ENCODE results near the gene IL32. TPM values are rescaled to one million over a fixed set of nuclear protein-coding genes. Genes with fewer than 3 reads are reported as not detected.
"Not testable (repeated sequence)": the region's sequence is repeated elsewhere in the genome, so short reads cannot be mapped to it uniquely, and the experiment has no call there.

The IL32 gene
- total RNA-seq, 1 donor from 2014 or later: 1.4 TPM

GRCh38 chr16:3054965-3055733 is 10.3 kb upstream of the IL32 start:
- no peaks in the 10 kb centered on the region for H3K9me3 Mint-ChIP-seq
- Histone ChIP-seq H3K27me3 (peaks cover 42% of the 10 kb centered on the region), H3K9me3 (ENCODE audit: low read depth) (no peaks in the 10 kb centered on the region), H3K27ac (no peak overlapping the region), H3K4me3 (no peak overlapping the region), H3K9ac (no peak overlapping the region), H3K4me1 (peaks cover 4% of the 10 kb centered on the region), H3K36me3 (no peaks in the 10 kb centered on the region), H3K79me2 (ENCODE audit: low read depth) (no peaks in the 10 kb centered on the region), H3F3A (ENCODE audit: low read depth) (peaks cover 5% of the 10 kb centered on the region), H2AFZ (replicated peaks) (no peak overlapping the region), H3K4me2 (no peak overlapping the region), H4K20me1 (ENCODE audit: low read depth) (peaks cover 16% of the 10 kb centered on the region)
- H3K27ac Mint-ChIP-seq: no peak overlapping the region
- TF ChIP-seq EZH2phosphoT487 (IDR thresholded peaks at IDR 0.05) (no peak), EZH2 (IDR thresholded peaks at IDR 0.05) (no peak), CTCF (IDR thresholded peaks at IDR 0.05) (no peak)
- DNase-seq (ENCODE audit: low spot score): no peak
- H3K4me1 Mint-ChIP-seq: peaks cover 12% of the 10 kb centered on the region
- peaks cover 5% of the 10 kb centered on the region for H3K36me3 Mint-ChIP-seq
- H3K4me3 Mint-ChIP-seq: peak overlapping the region; percentile 58
- H3K27me3 Mint-ChIP-seq (ENCODE audit: insufficient read depth, low read depth): peaks cover 12% of the 10 kb centered on the region

DNA sequence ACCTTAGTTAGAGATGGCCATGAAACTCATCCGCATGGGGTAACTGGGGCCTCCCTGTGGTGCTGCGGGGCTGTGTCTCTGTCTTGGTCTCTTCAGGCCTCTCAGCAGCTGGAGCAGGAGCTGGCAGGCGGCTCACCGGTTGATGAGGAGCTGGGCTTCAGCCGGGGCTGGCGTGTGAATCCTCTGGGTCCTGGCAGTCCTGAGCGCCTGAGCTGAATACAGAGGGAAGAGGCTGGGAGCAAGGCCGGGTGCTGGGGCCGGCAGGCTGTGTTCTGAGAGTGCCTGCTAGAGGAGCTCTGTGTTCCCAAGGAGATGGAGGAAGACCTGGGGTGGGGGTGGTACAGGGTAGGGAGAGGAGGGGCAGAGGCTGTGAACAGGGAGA is 9.7 kb upstream of the IL32 start:
- not testable (repeated sequence) for H3K9me3 ChIP-seq (ENCODE audit: low read depth); H3K4me2 ChIP-seq; H3F3A ChIP-seq (ENCODE audit: low read depth)

DNA sequence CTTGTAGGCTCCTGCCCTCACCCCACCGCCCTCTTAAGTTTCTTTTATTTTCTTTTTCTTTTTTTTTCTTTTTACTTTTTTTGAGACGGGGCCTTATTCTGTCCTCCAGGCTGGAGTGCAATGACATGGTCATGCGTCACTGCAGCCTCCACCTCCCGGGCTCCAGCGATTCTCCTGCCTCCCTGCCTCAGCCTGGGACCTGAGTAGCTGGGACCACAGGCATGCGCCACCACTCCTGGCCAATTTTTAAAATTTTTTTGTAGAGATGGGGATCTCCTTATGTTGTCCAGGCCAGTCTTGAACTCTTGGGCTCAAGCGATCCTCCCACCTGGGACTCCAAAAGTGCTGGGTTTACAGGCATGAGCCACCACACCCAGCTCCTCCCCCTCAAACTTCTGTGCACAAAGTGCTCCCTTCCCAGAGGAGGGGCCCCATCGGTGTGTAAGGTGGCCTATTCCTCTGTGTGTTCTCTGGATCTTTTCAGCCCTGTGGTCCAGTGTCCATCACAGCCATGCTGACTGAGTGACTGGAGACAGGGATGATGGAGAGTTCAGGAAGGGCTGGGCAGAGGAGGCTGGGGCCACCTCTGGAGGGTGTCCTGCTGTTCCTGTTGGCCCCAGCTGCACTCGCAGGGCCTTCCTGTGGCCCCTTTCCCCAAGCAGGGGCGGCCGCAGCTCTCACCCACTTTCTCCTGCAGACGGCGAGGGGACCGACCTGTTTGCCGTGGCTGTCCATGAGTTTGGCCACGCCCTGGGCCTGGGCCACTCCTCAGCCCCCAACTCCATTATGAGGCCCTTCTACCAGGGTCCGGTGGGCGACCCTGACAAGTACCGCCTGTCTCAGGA is 8.9 kb upstream of the IL32 start:
- Histone ChIP-seq H3K4me3 (no peak overlapping the region), H3K4me1 (peaks cover 4% of the 10 kb centered on the region), H3F3A (ENCODE audit: low read depth) (peaks cover 5% of the 10 kb centered on the region), H2AFZ (replicated peaks) (no peak overlapping the region), H4K20me1 (ENCODE audit: low read depth) (peaks cover 16% of the 10 kb centered on the region), H3K79me2 (ENCODE audit: low read depth) (no peaks in the 10 kb centered on the region), H3K9ac (no peak overlapping the region), H3K4me2 (no peak overlapping the region), H3K27me3 (peaks cover 45% of the 10 kb centered on the region), H3K36me3 (no peaks in the 10 kb centered on the region), H3K27ac (no peak overlapping the region), H3K9me3 (ENCODE audit: low read depth) (no peaks in the 10 kb centered on the region)
- H3K36me3 Mint-ChIP-seq: peaks cover 5% of the 10 kb centered on the region
- TF ChIP-seq EZH2phosphoT487 (IDR thresholded peaks at IDR 0.05): no peak
- no peak for TF ChIP-seq EZH2 (IDR thresholded peaks at IDR 0.05)
- no peak for TF ChIP-seq CTCF (IDR thresholded peaks at IDR 0.05)
- no peak for DNase-seq (ENCODE audit: low spot score)
- no peaks in the 10 kb centered on the region for H3K9me3 Mint-ChIP-seq
- peaks cover 10% of the 10 kb centered on the region for H3K27me3 Mint-ChIP-seq (ENCODE audit: insufficient read depth, low read depth)
- H3K27ac Mint-ChIP-seq: no peak overlapping the region
- peaks cover 13% of the 10 kb centered on the region for H3K4me1 Mint-ChIP-seq
- H3K4me3 Mint-ChIP-seq: no peak overlapping the region

More for the DNA sequence above, 9.7 kb upstream of the IL32 start:
- peaks cover 14% of the 10 kb centered on the region for H3K27me3 Mint-ChIP-seq (ENCODE audit: insufficient read depth, low read depth)
- not testable (repeated sequence) for H2AFZ ChIP-seq (replicated peaks); DNase-seq (ENCODE audit: low spot score); H3K27ac ChIP-seq; H3K9ac ChIP-seq; H3K36me3 ChIP-seq; H3K4me1 ChIP-seq; H3K27ac Mint-ChIP-seq; H3K79me2 ChIP-seq (ENCODE audit: low read depth); H3K36me3 Mint-ChIP-seq; H3K4me3 ChIP-seq; H3K9me3 Mint-ChIP-seq; H3K4me3 Mint-ChIP-seq
- H3K27me3 ChIP-seq: peaks cover 42% of the 10 kb centered on the region
- peaks cover 16% of the 10 kb centered on the region for H4K20me1 ChIP-seq (ENCODE audit: low read depth)
- peaks cover 13% of the 10 kb centered on the region for H3K4me1 Mint-ChIP-seq

Data from neural progenitor cell (in vitro differentiated cells).